Progenitor cell of endocrine pancreas (in vitro differentiated cells): ENCODE results near the gene CLSTN2. TPM values are rescaled to one million over a fixed set of nuclear protein-coding genes. Genes with fewer than 3 reads are reported as not detected.

ENCODE experiments used
- DNase-seq: peaks from one replicate; pipeline ENCODE4 v3.0.0; 2021; ENCODE audit warnings: low spot score; ENCODE audit not compliant: unreplicated experiment
- H3K27ac Mint-ChIP-seq: 2 replicates; pipeline ENCODE4 v1.8.0; 2021; ENCODE audit warnings: mild to moderate bottlenecking, moderate library complexity, mixed read lengths
- H3K27me3 Mint-ChIP-seq: 2 replicates; pipeline ENCODE4 v1.8.0; 2021; ENCODE audit warnings: mixed read lengths
- H3K36me3 Mint-ChIP-seq: 2 replicates; pipeline ENCODE4 v1.8.0; 2022; ENCODE audit warnings: mixed read lengths; ENCODE audit not compliant: insufficient read depth
- H3K4me1 Mint-ChIP-seq: 2 replicates; pipeline ENCODE4 v1.8.0; 2021; ENCODE audit warnings: low read depth, mixed read lengths
- H3K4me3 Mint-ChIP-seq: 2 replicates; pipeline ENCODE4 v1.8.0; 2021; ENCODE audit warnings: low read depth, mild to moderate bottlenecking, moderate library complexity, mixed read lengths
- H3K9me3 Mint-ChIP-seq: 2 replicates; pipeline ENCODE4 v1.8.0; 2021; ENCODE audit warnings: low read depth, mixed read lengths
- CTCF ChIP-seq: fragments of 200-600 bp; sonication (generic); IDR thresholded peaks from one replicate; pipeline ENCODE4 v1.5.0; 2021; ENCODE audit warnings: antibody characterized with exemption, mild to moderate bottlenecking; ENCODE audit not compliant: unreplicated experiment
- total RNA-seq: library from RNA; stranded (reverse); gene quantifications from 2 replicates; pipeline ENCODE4 v1.2.1, GENCODE V29; 2021

Gene CLSTN2
- total RNA-seq, 1 donor from 2014 or later, result 2.8 TPM

- no peak for TF ChIP-seq CTCF
- no peak overlapping the region for H3K27ac Mint-ChIP-seq
Observed at GRCh38 chr3:140086642-140087041, 151.7 kb downstream of the CLSTN2 start.

GRCh38 chr3:140088058-140088457 is 153.1 kb downstream of the CLSTN2 start:
- Mint-ChIP-seq H3K27ac (no peak overlapping the region), H3K27me3 (peaks cover 6% of the 10 kb centered on the region), H3K4me1 (no peaks in the 10 kb centered on the region), H3K36me3 (no peaks in the 10 kb centered on the region), H3K9me3 (peaks cover 18% of the 10 kb centered on the region), H3K4me3 (no peak overlapping the region)
- no peak for DNase-seq
- no peak for TF ChIP-seq CTCF

More at GRCh38 chr3:140086642-140087041, 151.7 kb downstream of the CLSTN2 start:
- no peak overlapping the region for H3K4me3 Mint-ChIP-seq
- no peak for DNase-seq
- H3K36me3 Mint-ChIP-seq, result no peaks in the 10 kb centered on the region
- H3K9me3 Mint-ChIP-seq, result peaks cover 18% of the 10 kb centered on the region
- no peaks in the 10 kb centered on the region for H3K4me1 Mint-ChIP-seq
- peaks cover 17% of the 10 kb centered on the region for H3K27me3 Mint-ChIP-seq

GRCh38 chr3:140088513-140088912 is 153.5 kb downstream of the CLSTN2 start:
- H3K4me3 Mint-ChIP-seq, result no peak overlapping the region
- no peak overlapping the region for H3K27ac Mint-ChIP-seq
- TF ChIP-seq CTCF, result no peak
- H3K9me3 Mint-ChIP-seq, result peaks cover 18% of the 10 kb centered on the region
- H3K36me3 Mint-ChIP-seq, result no peaks in the 10 kb centered on the region
- H3K4me1 Mint-ChIP-seq, result no peaks in the 10 kb centered on the region
- DNase-seq, result no peak
- peaks cover 4% of the 10 kb centered on the region for H3K27me3 Mint-ChIP-seq

- no peak for TF ChIP-seq CTCF
- Mint-ChIP-seq H3K4me3 (no peak overlapping the region), H3K27me3 (peaks cover 7% of the 10 kb centered on the region), H3K9me3 (peaks cover 18% of the 10 kb centered on the region), H3K36me3 (no peaks in the 10 kb centered on the region), H3K27ac (no peak overlapping the region), H3K4me1 (no peaks in the 10 kb centered on the region)
- DNase-seq, result no peak
Observed at GRCh38 chr3:140089403-140090072, 154.6 kb downstream of the CLSTN2 start.

GRCh38 chr3:140091143-140091542 is 156.2 kb downstream of the CLSTN2 start:
- Mint-ChIP-seq H3K9me3 (peaks cover 18% of the 10 kb centered on the region), H3K36me3 (no peaks in the 10 kb centered on the region), H3K4me3 (no peak overlapping the region), H3K4me1 (no peaks in the 10 kb centered on the region), H3K27me3 (peaks cover 16% of the 10 kb centered on the region), H3K27ac (no peak overlapping the region)
- no peak for DNase-seq
- no peak for TF ChIP-seq CTCF
